Nephron progenitor cell (in vitro differentiated cells): Measurements from ENCODE around the gene CNOT8.

ENCODE experiments used
- DNase-seq: peaks from one replicate; pipeline ENCODE4 v3.0.0; 2021
- H3K27ac Mint-ChIP-seq: 2 replicates; pipeline ENCODE4 v1.8.0; 2021; ENCODE audit warnings: mild to moderate bottlenecking, moderate library complexity, mixed read lengths
- H3K27me3 Mint-ChIP-seq: 2 replicates; pipeline ENCODE4 v1.8.0; 2021; ENCODE audit warnings: mild to moderate bottlenecking, low read depth, mixed read lengths; ENCODE audit not compliant: poor library complexity
- H3K36me3 Mint-ChIP-seq: 2 replicates; pipeline ENCODE4 v1.8.0; 2021; ENCODE audit warnings: low read depth, mixed read lengths
- H3K4me1 Mint-ChIP-seq: 2 replicates; pipeline ENCODE4 v1.8.0; 2021; ENCODE audit warnings: mixed read lengths
- H3K4me3 Mint-ChIP-seq: 2 replicates; pipeline ENCODE4 v1.8.0; 2021; ENCODE audit warnings: mild to moderate bottlenecking, moderate library complexity, mixed read lengths
- H3K9me3 Mint-ChIP-seq: 2 replicates; pipeline ENCODE4 v1.8.0; 2021; ENCODE audit warnings: mild to moderate bottlenecking, moderate library complexity, mixed read lengths
- TF ChIP-seq, protein P1 (sequence below): fragments of 200-600 bp; sonication (generic); IDR thresholded peaks from 2 replicates; pipeline ENCODE4 v1.5.0; 2021; ENCODE audit warnings: antibody characterized with exemption

The CNOT8 gene

GRCh38 chr5:154873791-154874331, 15.4 kb downstream of the CNOT8 start:
- no peaks in the 10 kb centered on the region for H3K4me1 Mint-ChIP-seq
- peaks cover 11% of the 10 kb centered on the region for H3K9me3 Mint-ChIP-seq
- no peak for DNase-seq
- no peak overlapping the region for H3K4me3 Mint-ChIP-seq
- peaks cover 74% of the 10 kb centered on the region for H3K36me3 Mint-ChIP-seq
- TF ChIP-seq, protein P1, sequence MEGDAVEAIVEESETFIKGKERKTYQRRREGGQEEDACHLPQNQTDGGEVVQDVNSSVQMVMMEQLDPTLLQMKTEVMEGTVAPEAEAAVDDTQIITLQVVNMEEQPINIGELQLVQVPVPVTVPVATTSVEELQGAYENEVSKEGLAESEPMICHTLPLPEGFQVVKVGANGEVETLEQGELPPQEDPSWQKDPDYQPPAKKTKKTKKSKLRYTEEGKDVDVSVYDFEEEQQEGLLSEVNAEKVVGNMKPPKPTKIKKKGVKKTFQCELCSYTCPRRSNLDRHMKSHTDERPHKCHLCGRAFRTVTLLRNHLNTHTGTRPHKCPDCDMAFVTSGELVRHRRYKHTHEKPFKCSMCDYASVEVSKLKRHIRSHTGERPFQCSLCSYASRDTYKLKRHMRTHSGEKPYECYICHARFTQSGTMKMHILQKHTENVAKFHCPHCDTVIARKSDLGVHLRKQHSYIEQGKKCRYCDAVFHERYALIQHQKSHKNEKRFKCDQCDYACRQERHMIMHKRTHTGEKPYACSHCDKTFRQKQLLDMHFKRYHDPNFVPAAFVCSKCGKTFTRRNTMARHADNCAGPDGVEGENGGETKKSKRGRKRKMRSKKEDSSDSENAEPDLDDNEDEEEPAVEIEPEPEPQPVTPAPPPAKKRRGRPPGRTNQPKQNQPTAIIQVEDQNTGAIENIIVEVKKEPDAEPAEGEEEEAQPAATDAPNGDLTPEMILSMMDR, result no peak
- no peaks in the 10 kb centered on the region for H3K27me3 Mint-ChIP-seq
- H3K27ac Mint-ChIP-seq, result no peak overlapping the region

DNA sequence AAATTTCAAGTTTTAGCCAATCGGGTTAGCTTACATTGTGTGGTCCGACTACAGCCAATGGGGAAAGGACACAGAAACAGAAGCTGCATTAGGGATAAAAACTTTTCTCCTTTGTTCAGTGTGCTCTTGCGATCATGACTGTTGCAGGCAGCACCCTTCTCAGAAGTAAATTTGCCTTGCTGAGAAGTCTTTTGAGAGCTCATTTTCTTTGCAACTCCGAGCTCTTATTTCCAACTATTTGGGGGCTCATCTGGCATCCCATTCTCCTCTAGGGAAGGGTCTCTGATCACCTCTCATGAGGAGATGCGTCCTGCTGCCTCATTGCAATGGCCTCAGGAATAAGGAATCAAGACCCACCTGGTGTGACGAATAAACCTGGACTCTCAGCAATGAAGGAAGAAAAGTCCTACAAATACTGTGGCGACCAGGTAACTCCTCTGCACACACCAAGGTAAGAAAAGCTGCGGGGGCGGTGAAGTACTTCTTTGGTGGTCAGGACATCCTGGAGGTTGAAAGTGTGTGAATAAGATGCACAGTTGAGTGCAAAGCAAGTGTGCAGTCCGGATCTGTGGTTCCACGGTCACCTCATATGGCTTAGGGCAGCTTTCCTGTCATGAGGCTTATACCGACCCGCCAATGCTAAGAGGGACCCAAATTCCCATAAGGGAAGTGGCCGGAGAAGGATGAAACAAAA, 20.4 kb downstream of the CNOT8 start:
- Mint-ChIP-seq H3K9me3 (peaks cover 22% of the 10 kb centered on the region), H3K27ac (peak overlapping the region; percentile 35), H3K4me1 (no peaks in the 10 kb centered on the region), H3K36me3 (peaks cover 83% of the 10 kb centered on the region), H3K27me3 (peaks cover 4% of the 10 kb centered on the region), H3K4me3 (no peak overlapping the region)
- TF ChIP-seq, protein P1, result no peak
- no peak for DNase-seq

GRCh38 chr5:154881986-154882385, 23.6 kb downstream of the CNOT8 start:
- no peak for DNase-seq
- peaks cover 4% of the 10 kb centered on the region for H3K27me3 Mint-ChIP-seq
- H3K4me3 Mint-ChIP-seq, result no peak overlapping the region
- TF ChIP-seq, protein P1, result no peak
- peaks cover 40% of the 10 kb centered on the region for H3K9me3 Mint-ChIP-seq
- H3K36me3 Mint-ChIP-seq, result peaks cover 88% of the 10 kb centered on the region
- no peak overlapping the region for H3K27ac Mint-ChIP-seq
- no peaks in the 10 kb centered on the region for H3K4me1 Mint-ChIP-seq

- no peak overlapping the region for H3K27ac Mint-ChIP-seq
- H3K9me3 Mint-ChIP-seq, result peaks cover 26% of the 10 kb centered on the region
- H3K36me3 Mint-ChIP-seq, result peaks cover 94% of the 10 kb centered on the region
- DNase-seq, result no peak
- TF ChIP-seq, protein P1, result no peak
- no peaks in the 10 kb centered on the region for H3K27me3 Mint-ChIP-seq
- no peak overlapping the region for H3K4me3 Mint-ChIP-seq
- H3K4me1 Mint-ChIP-seq, result no peaks in the 10 kb centered on the region
Measured at GRCh38 chr5:154884424-154884823, 26.0 kb downstream of the CNOT8 start.

- Mint-ChIP-seq H3K4me1 (no peaks in the 10 kb centered on the region), H3K27me3 (no peaks in the 10 kb centered on the region), H3K36me3 (peaks cover 91% of the 10 kb centered on the region), H3K9me3 (peaks cover 21% of the 10 kb centered on the region), H3K4me3 (no peak overlapping the region), H3K27ac (no peak overlapping the region)
- no peak for DNase-seq
- TF ChIP-seq, protein P1, result no peak
Measured at GRCh38 chr5:154885439-154885838, 27.0 kb downstream of the CNOT8 start.

- H3K36me3 Mint-ChIP-seq, result peaks cover 80% of the 10 kb centered on the region
- DNase-seq, result no peak
- TF ChIP-seq, protein P1, result no peak
- no peaks in the 10 kb centered on the region for H3K27me3 Mint-ChIP-seq
- H3K4me3 Mint-ChIP-seq, result no peak overlapping the region
- H3K9me3 Mint-ChIP-seq, result no peaks in the 10 kb centered on the region
- H3K4me1 Mint-ChIP-seq, result no peaks in the 10 kb centered on the region
- peak overlapping the region; percentile 29 for H3K27ac Mint-ChIP-seq
Measured at GRCh38 chr5:154892369-154892771, 33.9 kb downstream of the CNOT8 start.
